ENCODE results near the gene HPGDS. TPM values are rescaled to one million over a fixed set of nuclear protein-coding genes. Genes with fewer than 3 reads are reported as not detected.
A peak's percentile ranks its signal among the peaks of the same experiment; 100 is the strongest.

HPGDS gene
- total RNA-seq, 4 donors from 2014 or later: 3.9 to 8.8 (median 5.0) TPM

- no peak overlapping the region for H3K27ac ChIP-seq
- no peak for DNase-seq
- H3K4me1 ChIP-seq: no peaks in the 10 kb centered on the region
- no peak overlapping the region for H3K4me3 ChIP-seq
- H3K9me3 ChIP-seq: no peaks in the 10 kb centered on the region
- TF ChIP-seq, protein P1, sequence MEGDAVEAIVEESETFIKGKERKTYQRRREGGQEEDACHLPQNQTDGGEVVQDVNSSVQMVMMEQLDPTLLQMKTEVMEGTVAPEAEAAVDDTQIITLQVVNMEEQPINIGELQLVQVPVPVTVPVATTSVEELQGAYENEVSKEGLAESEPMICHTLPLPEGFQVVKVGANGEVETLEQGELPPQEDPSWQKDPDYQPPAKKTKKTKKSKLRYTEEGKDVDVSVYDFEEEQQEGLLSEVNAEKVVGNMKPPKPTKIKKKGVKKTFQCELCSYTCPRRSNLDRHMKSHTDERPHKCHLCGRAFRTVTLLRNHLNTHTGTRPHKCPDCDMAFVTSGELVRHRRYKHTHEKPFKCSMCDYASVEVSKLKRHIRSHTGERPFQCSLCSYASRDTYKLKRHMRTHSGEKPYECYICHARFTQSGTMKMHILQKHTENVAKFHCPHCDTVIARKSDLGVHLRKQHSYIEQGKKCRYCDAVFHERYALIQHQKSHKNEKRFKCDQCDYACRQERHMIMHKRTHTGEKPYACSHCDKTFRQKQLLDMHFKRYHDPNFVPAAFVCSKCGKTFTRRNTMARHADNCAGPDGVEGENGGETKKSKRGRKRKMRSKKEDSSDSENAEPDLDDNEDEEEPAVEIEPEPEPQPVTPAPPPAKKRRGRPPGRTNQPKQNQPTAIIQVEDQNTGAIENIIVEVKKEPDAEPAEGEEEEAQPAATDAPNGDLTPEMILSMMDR (IDR thresholded peaks at IDR 0.05): no peak
- no peak for TF ChIP-seq POLR2A (IDR thresholded peaks at IDR 0.05)
- no peaks in the 10 kb centered on the region for H3K27me3 ChIP-seq
- H3K36me3 ChIP-seq: no peaks in the 10 kb centered on the region
These were observed 6.6 kb upstream of the HPGDS start for GRCh38 chr4:94349193-94349592.

- TF ChIP-seq POLR2A (IDR thresholded peaks at IDR 0.05): no peak
- TF ChIP-seq, protein P1 (IDR thresholded peaks at IDR 0.05): no peak
- Histone ChIP-seq H3K4me1 (no peaks in the 10 kb centered on the region), H3K4me3 (no peak overlapping the region), H3K27ac (no peak overlapping the region), H3K9me3 (no peaks in the 10 kb centered on the region), H3K36me3 (no peaks in the 10 kb centered on the region), H3K27me3 (no peaks in the 10 kb centered on the region)
- no peak for DNase-seq
These were observed 6.0 kb upstream of the HPGDS start for GRCh38 chr4:94348666-94349065.

DNA sequence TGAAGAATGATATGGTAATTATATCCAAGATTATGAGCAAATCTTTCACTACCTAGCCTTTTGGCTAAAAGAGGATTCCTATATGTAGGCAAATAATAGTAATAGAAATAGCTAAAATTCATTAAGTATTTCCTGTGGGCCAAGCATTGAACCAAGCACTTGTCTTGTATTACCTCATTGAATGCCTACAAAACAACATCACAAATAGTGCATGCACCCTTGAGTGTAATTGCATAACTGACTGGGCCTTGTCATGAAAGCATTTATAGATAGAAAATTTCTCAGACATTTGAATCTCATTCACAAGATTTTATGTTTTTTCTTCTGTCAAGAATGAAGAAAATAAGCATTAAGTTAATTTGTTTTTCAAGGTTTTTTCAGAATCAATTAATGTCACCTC, 3.9 kb upstream of the HPGDS start:
- DNase-seq: no peak
- H3K4me3 ChIP-seq: no peak overlapping the region
- no peaks in the 10 kb centered on the region for H3K36me3 ChIP-seq
- H3K27me3 ChIP-seq: no peaks in the 10 kb centered on the region
- H3K4me1 ChIP-seq: no peaks in the 10 kb centered on the region
- no peaks in the 10 kb centered on the region for H3K9me3 ChIP-seq
- no peak for TF ChIP-seq POLR2A (IDR thresholded peaks at IDR 0.05)
- TF ChIP-seq, protein P1 (IDR thresholded peaks at IDR 0.05): no peak
- no peak overlapping the region for H3K27ac ChIP-seq

DNA sequence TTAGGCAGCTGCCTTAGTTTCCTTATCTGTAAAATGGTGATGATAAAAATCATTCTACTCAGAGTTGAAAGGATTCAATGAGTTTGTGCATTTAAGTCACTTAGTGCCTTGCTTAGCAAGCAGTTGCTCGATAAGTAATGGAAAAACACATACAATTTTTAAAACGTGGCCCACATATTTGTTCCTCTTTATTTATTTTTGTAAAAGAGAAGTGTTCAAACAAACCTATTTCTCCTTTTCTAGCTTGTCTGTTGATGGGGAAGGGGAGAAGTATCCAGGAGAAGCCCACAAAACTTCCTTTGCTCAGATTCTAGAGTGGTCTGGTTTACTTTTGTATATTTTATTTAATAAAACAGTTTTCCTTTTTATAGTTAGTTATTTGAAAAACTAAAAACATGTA, 3.3 kb upstream of the HPGDS start:
- no peaks in the 10 kb centered on the region for H3K36me3 ChIP-seq
- H3K27ac ChIP-seq: peak overlapping the region in 1 of 4 donors; percentile 8
- DNase-seq: no peak
- TF ChIP-seq POLR2A (IDR thresholded peaks at IDR 0.05): no peak
- TF ChIP-seq, protein P1 (IDR thresholded peaks at IDR 0.05): no peak
- H3K4me1 ChIP-seq: no peaks in the 10 kb centered on the region
- H3K27me3 ChIP-seq: no peaks in the 10 kb centered on the region
- H3K4me3 ChIP-seq: no peak overlapping the region
- H3K9me3 ChIP-seq: no peaks in the 10 kb centered on the region

- Histone ChIP-seq H3K4me1 (no peaks in the 10 kb centered on the region), H3K27ac (peak overlapping the region in 1 of 4 donors; percentile 8), H3K36me3 (no peaks in the 10 kb centered on the region), H3K4me3 (no peak overlapping the region), H3K9me3 (no peaks in the 10 kb centered on the region), H3K27me3 (no peaks in the 10 kb centered on the region)
- DNase-seq: no peak
- TF ChIP-seq POLR2A (IDR thresholded peaks at IDR 0.05): no peak
- TF ChIP-seq, protein P1 (IDR thresholded peaks at IDR 0.05): no peak
These were observed 2.6 kb upstream of the HPGDS start for GRCh38 chr4:94345266-94345665.

DNA sequence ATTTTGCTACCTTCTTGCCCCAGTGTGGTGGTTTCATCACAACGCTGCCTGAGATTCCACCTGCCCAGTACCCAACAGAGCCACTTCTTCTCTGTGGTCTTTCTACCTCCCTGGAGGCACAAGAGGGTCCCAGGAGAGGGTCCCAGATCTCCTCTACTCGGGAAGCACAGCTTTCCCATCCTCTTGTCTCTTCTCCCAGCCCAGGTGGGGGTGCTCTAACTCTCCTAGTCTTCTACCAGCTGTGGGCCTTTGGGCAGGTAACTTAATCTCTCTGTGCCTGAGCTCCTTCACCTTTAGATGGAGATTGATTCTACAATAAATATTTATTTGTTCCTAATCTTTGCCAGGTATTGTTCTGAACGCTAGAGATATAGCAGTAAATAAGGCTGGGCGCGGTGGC, 1.8 kb upstream of the HPGDS start:
- no peak for DNase-seq
- Histone ChIP-seq H3K9me3 (no peaks in the 10 kb centered on the region), H3K4me1 (no peaks in the 10 kb centered on the region), H3K4me3 (no peak overlapping the region), H3K36me3 (no peaks in the 10 kb centered on the region), H3K27me3 (no peaks in the 10 kb centered on the region), H3K27ac (no peak overlapping the region)
- TF ChIP-seq, protein P1 (IDR thresholded peaks at IDR 0.05): no peak
- TF ChIP-seq POLR2A (IDR thresholded peaks at IDR 0.05): no peak

Data from Peyer's patch (tissue), 4 donors.